NCI-H446 (cell line): ENCODE data around the gene ZNRF3.

ENCODE experiments used
- DNase-seq, 2 experiments: peaks; one replicate each; lab custom pipeline; 2025; lab: John Stamatoyannopoulos, UW

ZNRF3 gene

DNA sequence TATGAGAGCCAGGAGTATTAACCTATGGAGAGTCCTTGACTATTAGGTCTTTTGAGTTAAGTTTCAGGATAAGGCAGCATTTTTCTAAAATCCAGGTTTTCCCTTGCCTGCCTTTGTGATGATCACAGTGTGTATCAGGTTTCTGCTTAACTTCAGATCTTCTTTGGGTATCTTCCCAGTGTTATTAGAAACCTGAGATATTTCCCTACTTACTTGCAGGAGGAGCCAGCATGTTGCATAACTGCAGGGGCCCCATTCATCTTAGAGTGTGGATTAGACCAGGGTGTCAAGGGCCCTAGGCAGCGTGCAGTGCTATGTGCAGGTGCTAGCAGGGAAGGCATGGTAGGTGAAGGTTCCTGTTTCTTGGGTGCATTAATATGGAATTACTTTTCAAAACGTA is 69.5 kb downstream of the ZNRF3 start:
- no peak for DNase-seq

DNA sequence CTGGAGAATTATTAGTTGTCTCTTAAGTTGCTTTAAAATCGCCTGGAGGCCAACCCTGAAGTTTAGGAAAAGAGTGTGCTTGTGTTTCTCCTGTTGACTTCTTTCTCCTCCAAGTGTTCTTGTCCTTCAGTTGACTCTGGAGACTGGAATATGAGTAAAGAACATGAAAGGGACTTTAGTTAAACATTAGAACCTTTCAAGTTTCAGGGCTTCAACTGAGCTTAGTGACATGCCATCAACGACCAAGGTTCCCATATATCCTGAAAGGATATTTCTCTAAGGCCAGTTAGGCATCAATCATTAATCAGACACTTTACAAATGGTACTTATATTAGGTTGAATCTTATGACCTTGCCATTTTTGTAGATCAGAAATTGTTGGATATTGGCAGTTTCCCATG is 70.0 kb downstream of the ZNRF3 start:
- DNase-seq, result no peak

DNA sequence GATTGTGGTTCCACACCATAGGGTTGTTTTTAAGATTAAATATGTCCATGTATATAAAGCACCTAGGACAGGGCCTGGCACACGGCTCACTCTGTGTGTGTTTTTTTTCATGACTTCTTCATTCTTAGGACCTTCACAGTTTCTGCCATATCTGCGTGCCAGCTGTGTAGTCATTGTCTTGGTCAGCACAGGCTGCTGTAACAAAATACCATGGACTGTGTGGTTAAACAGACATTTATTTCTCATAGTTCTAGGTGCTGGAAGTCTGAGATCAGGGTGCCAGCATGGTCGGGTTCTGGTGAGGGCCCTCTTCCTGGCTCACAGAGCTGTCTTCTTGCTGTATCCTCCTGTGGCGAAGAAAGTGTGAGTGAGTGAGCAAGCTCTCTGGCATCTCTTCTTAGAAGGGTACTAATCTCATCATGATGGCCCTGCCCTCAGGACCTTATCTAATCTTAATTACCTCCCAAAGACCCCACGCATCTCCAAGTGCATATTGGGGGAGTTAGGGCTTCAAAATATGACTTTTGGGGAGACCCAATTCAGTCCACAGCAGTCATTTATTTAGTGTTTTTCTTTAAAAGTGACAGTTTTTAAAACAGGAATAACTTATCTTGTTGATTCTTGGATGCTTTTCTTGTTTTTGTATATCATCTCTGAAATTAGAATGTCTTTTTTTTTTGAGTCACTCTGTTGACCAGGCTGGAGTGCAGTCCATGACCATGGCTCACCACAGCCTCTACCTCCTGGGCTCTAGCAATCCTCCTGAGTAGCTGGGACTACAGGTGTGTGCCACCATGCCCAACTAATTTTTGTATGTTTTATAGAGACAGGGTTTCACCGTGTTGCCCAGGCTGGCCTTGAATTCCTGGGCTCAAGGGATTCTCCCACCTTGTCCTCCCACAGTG is 70.9 kb downstream of the ZNRF3 start:
- DNase-seq, result no peak

DNA sequence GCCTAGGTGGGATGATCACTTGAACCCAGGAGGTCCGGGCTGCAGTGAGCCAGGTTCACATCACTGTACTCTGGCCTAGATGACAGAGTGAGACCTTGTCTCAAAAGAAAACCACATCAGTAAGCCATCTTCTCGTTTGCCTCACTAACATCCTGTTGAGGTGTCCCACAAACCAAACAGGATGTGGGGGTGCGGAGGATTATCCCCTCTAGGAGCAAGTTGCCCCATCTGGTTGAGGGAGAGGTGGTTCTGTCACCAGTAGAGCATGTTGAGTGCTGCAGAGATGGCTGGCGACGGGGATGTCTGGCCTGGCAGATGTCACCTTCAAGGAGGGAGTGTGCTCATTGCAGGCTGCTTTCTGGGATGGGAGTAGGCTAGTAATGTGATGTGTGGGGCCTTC is 72.4 kb downstream of the ZNRF3 start:
- DNase-seq, result no peak

DNA sequence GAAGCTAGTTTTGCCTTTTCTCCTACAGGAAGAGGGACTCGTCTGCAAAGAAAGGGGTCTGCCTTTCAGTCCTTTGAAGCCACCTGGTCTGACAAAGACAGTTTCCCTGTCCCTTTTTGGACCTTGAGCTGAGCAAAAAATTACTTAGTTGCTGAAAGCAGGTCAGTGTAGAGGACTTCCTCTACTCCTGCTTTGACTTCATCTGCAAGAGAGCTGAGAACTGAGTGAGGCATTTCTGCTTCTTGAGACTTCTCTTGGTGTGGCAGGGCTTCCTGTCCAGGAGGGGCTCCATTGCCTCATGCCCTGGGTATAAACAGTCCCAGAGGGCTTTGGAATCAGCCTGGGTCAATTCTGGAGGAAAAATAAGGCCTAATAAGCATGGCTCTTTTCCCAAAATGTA is 73.1 kb downstream of the ZNRF3 start:
- no peak for DNase-seq

DNA sequence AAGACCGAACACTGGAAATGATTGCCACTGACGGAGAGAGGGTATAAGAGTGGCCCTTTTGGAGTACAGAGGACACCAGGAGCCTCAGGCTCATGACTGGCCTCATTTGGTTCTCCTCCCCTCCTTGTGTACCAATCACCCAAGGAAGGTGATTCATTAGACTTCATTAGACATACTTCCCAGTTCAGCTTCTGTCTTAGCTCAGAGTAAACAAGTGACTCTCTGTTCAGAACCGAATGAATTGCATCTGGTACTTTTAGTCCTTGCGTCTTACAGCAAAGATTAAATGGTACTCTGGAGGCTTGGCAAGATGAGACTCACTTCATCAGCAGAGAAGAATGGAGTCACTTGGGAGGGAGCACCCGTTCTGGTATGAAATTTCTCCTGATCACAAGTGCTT is 75.2 kb downstream of the ZNRF3 start:
- DNase-seq, result no peak

DNA sequence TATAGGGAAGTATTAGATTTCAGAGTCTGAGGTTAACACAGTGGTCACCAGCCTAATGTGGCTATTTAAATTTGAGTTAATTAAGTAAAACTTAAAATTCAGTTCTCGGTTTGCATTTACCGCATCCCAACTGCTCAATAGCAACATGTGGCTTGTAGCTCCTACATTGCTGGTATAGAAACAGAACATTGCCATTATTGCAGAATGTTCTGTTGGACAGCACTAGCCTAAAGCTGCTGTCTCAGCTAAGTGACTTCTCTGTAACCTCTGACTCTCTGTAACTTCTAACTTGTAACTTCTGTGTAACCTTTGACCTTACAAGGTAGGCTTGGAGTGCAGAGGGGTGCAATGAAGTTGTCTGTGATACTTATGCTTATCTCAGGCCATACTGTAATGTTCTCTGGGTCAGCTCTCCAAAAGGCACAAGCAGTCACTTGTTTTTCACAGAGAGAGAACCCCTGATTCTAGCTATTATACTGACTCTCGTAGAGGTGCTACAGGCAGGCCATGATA is 78.7 kb downstream of the ZNRF3 start:
- DNase-seq, result no peak

DNA sequence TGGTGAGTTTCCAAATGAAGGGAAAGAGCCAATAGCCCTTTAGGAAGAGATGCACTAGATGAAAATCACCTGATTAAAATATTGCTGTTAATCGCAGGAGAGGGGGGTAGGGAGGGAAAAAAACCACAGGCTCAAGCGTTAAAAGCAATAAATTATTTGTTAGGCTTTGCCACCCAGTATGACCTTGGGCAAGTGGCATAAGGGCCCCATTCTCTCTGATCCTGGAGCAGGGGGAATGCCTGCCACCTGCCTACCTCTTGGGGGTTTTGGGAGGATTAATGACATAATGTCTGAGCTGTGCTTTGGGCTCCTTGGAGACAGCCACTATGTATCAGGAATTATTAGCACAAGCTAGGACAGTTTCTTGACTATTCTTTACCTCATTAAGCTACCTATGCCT is 80.0 kb downstream of the ZNRF3 start:
- DNase-seq, result no peak

DNA sequence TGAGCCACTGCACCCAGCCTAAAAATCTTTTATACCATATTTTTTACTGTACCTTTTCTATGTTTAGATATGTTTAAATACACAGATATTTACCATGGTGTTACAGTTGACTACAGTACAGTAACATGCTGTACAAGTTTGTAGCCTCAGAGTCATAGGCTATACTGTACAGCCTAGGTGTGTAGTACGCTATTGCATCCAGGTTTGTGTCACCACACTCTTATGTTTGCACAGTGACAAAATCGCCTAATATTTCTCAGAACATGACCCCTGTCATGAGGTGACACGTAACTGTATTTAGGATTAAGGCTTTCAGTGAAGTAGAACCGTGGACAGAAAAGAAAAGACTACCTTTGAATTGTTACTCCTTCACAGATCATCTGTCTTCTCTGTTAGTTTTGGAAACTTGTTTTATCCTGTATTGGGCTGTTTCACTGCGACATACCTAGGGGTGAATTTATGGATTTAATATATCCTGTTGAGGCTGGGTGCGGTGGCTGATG is 83.8 kb downstream of the ZNRF3 start:
- no peak for DNase-seq

DNA sequence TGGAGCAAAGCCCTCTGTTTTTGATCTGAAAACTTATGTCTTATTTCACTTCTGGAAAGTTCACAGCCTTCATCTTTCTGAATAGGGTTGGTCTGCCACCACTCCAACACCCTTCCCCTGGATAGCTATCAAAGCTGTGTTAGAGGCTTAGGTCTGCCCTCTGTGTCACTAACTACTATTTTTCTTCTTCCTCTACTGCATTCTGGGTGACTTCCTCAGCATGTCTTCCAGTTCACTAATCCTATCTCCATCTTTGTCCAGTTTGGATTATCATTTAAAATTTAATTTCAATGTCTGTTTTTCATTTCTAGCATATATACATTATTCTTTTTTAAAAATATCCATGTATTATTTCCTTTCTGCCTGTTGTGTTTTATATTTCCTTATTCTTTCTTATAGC is 84.6 kb downstream of the ZNRF3 start:
- no peak for DNase-seq

DNA sequence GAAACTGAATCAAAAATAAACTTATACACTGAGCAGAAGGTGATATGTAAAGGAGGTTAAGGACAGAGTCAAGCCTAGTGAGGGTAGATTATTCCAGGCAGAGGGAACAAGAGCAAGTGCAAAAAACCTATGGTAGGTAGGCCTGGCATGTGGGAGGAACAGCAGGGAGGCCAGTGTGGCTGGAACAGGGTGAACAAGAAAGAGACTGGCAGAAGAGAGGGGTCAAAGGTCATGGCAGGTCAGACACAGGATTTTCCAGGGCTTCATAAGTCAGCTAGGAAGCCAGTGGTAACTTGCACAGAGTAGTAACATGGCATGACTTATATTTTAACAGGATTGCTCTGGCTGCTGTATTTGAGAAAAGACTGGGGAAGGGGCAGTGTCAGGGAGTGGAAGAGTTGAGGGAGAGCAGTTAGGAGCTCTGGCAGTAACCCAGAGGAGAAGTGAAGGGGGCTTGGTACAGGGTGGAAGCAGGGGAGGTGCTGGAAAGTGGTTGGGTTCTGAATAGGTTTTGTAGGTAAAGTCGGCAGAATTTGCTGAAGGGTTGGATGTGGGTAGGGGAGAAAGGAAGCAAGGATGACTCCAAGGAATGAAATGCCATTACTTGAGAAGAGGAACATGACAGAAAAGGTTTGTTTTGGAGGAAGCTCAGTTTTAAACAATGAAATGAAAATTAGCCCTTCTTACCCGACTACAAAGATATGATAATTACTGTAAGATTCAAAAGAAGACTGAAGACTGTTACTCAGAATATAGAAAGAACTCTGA is 86.2 kb downstream of the ZNRF3 start:
- no peak for DNase-seq

DNA sequence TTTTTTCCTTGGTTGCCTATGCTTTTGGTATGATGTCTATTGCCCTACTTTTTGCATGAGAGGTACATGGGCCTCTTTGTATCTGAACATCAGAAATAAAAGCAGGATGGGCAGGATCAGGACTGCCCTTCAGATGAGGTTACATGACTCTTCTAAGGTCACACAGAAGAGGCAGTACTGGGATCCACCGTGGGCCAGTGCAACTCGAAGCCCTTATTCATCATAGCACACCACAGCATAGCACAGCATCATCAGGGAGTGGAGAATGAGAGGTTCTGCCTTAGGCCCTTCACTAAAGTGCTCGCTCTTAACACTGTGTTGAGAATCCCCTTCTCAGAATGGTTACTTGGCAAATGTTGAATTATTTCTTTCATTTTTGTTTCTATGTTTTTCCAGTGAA is 90.0 kb downstream of the ZNRF3 start:
- DNase-seq, result no peak

DNA sequence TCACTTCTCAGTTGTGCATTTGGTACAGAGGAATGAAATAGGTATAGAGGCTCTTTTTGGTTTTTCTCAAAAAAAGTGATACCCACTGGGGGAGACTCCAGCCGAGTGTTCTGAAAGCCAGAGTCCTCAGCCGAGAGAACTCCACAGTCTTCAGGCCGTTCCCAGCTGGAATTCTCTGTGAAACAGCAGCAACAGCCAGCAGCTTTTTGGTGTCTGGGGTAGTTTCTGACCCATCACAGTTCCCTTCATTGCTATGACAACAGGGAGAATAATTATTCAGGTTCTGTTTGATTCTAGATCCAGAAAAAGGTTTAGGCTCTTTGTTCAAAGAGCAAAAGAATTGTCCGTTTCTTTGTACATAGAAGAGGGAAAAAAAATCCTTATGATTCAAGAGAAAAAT is 93.7 kb downstream of the ZNRF3 start:
- no peak for DNase-seq

DNA sequence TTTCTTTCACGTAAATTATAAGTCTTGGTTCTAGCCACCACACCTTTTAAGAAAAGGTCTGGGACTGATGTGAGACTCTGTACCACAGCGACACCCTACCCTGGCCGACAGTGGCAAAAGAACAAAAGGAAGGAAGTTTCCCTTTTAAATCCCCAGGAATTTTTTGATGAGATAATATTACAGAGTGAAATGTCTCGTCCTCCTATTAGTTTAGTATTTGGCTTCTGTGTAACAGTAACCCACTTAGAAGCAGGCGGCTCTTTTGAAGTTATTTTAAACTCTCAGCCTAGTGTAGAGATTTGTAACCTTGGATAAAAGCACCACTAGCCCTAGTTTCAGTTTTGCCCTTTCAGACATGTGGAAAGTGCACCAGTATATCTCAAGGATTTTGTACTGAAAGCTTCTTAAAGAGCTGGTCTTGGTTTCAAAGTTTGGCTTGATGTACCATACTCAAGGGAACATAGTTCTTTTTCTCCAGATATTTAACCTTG is 94.2 kb downstream of the ZNRF3 start:
- no peak for DNase-seq

DNA sequence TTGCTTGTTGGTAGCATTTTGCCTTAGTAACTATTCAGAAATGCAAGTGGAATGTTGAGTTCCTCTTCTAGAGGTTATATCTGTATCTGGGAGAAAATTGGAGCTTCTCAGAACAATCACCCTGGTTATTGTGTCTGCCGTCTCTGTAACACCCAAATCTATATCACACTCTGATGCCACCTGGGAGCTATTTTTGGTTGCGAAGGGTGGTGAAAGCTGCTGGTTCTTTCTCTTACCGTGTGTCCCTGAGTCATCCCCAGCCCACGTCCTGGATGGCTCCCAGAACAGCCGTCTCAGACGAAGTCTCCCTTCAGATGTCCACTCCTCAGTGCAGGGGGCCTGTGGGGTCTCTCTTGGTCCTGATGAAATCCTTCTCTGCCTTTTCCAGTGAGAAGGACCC is 94.8 kb downstream of the ZNRF3 start:
- DNase-seq, result no peak

DNA sequence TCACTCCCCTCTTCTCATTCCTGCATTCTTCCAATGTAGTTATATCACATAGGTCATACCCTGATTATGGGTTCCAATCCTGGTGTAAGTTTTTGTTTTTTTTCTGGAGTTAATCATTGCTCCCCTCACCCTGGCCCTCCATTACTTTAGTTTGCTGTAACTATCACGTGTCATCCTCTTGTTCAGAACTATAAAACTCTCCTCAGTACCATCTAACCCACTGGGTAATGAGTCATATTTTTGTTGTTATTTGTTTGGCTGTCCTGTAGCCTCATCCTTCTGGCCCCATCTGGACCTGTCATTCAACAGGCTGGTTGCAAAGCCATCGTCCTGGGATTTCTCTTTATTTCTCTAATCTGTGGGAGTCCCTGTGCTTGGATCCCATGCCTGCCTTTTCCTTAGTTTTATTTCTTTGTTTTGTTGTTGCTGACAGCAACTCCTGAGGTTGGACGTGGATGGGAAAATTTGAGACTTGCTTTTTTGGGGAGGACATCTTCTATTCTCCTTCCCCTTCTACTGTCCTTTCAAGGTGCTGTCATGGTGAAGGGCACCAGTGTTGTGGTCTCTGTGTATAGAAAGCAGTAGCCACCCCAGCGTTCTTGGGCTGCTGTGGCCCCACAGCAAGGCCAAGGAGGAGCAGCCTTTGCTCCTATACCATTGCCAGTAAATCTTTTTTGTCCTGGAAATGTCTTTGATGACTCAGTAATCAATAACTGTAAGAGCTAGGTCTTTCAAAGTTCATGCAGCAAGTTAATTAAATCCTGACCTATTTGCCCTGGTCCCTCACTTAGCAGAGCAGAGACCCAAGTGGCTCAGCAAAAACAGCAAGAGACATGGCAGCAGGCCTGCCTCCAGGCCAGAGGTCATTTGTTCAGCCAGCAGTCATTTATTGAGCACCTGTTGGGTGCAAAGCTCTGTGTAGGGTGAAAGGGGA is 95.8 kb downstream of the ZNRF3 start:
- peak in 1 of 2 experiments; percentile 30 for DNase-seq

DNA sequence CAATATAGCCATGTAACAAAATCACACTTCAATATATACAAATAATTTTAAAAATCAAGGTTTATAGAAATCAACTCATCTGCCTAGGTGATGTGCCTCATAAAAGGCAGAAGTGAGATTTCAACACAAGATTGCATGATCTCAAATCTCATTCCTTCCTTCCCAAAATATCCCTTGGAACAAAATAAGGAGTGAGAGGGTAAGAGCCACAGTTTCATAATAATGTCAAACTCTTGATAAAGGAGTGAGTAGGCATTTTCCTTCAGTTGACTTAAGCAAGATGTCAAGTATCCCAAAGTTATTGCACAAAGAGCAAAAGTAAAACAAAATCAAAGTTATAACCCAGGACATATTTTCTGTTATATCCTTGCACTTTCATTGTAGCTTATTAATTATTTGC is 97.0 kb downstream of the ZNRF3 start:
- DNase-seq, result no peak

DNA sequence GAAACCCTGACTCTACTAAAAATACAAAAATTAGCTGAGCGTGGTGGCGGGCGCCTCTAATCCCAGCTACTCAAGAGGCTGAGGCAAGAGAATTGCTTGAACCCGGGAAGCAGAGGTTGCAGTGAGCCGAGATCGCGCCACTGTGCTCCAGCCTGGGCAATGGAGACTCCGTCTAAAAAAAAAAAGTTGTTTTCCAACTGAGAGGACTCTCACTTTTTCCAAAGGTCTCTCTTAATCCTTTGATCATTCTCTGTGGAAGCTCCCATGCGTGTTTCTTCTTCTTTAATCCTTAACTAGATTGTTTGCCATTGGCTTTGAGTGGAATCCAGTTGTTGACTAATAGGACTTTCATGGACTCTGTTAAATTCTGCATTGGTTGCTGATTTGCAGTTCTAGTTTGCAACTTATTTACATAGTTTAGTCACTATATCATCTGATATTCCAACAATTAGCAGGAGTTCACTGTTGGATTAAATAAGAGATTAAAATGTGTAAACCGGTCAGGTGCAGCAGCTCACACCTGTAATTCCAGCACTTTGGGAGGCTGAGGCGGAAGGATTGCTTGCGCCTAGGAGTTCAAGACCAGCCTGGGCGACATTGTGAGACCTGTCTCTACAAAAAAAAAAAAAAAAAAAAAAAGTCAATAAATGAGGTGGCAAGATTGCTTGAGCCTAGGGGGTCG is 98.6 kb downstream of the ZNRF3 start:
- no peak for DNase-seq

DNA sequence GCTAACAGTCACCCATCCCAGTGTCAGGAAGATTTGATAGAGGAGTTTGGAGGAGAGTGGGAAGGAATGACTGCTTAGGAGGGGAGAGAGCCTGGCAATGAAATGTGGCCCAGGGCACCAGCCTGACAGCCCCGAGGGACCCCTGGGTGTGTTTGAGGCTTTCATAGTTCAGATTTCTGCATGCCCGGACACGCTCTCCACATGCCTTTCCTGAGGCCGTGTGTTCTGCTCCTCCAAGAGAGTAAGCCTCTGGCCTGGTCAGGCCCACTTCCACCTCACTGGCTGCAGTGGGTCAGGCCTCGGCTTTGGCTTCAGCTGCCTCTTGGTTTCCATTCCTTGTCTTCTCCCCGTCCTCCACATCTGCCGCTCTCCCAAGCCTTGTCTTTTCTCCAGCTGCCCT is 99.8 kb downstream of the ZNRF3 start:
- no peak for DNase-seq

DNA sequence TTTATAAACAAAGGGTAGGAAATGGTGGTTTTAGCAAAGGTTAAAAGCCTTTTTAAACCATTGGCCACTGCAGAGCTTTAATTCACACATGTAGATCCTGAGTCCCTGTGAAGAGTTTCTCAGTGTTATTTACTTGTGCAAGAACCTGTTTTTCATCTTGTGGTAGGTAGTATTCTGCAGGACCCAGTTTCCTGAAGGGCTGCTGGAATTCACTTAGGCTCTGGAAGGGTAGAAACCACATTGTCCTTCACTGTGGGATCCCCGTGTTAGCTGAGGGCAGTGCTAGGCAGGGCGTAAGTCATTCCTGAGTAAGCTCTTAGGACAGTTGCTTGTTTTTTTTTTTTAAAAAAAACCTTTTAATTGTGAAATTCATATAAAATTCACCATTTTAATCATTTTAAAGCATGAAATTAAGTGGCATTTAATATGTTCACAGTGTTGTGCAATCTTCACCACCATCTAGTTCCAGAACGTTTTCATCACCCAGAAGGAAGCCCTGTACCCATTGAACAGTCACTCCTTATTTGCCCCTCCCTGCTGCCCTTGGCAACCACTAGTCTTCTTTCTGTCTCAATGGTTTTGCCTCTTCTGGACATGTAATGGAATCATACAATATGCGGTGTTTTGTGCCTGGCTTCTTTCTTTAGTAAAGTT is 100.5 kb downstream of the ZNRF3 start:
- no peak for DNase-seq
